ENCODE results near the gene KIRREL3. TPM values are rescaled to one million over a fixed set of nuclear protein-coding genes. Genes with fewer than 3 reads are reported as not detected.
A peak's percentile ranks its signal among the peaks of the same experiment; 100 is the strongest.

Gene KIRREL3
- total and polyA plus RNA-seq, 2 experiments from 2014 or later = 16.1 to 35.6 TPM

GRCh38 chr11:126585388-126585773, 415.2 kb downstream of the KIRREL3 start:
- no peak for DNase-seq
- H3K36me3 ChIP-seq (ENCODE audit: low read depth) = no peaks in the 10 kb centered on the region
- in situ Hi-C loops (cut with MboI) = no loop called here
- H3F3A ChIP-seq (ENCODE audit: insufficient read depth) = peaks cover 9% of the 10 kb centered on the region; the same call in 1 of the 2 replicates
- no peaks in the 10 kb centered on the region for H3K27me3 ChIP-seq (replicated peaks; ENCODE audit: insufficient read depth)
- H3K9ac ChIP-seq = peak overlapping the region; percentile 77
- 54 to 56% methylated on average over 20 of the region's 20 CpGs for whole genome bisulfite sequencing, 2 experiments (ENCODE audit: low coverage in 1 of 2, low lambda C conversion rate in 2 of 2, missing lambda C conversion rate in 2 of 2)
- TF ChIP-seq EZH2phosphoT487 (IDR thresholded peaks at IDR 0.05; ENCODE audit: insufficient read depth, low read depth) (no peak), EZH2 (IDR thresholded peaks at IDR 0.05; ENCODE audit: insufficient read depth, poor library complexity, severe bottlenecking) (no peak)
- H3K79me2 ChIP-seq (ENCODE audit: insufficient read depth) = no peaks in the 10 kb centered on the region
- no peaks in the 10 kb centered on the region for H3K9me2 ChIP-seq (ENCODE audit: insufficient read depth)
- H3K4me2 ChIP-seq (ENCODE audit: unreplicated experiment) = peak overlapping the region; percentile 68
- peak overlapping the region; percentile 59 for H3K4me3 ChIP-seq
- peak overlapping the region; percentile 74 for H3K27ac ChIP-seq
- no peaks in the 10 kb centered on the region for H3K9me3 ChIP-seq (ENCODE audit: low read depth)
- H3K4me1 ChIP-seq (ENCODE audit: insufficient read depth) = peaks cover 5% of the 10 kb centered on the region
- H2AFZ ChIP-seq = peak overlapping the region; percentile 84
- no peaks in the 10 kb centered on the region for H4K20me1 ChIP-seq (ENCODE audit: insufficient read depth)

GRCh38 chr11:126583594-126584427, 416.8 kb downstream of the KIRREL3 start:
- WGBS, 2 experiments (ENCODE audit: low coverage in 1 of 2, low lambda C conversion rate in 2 of 2, missing lambda C conversion rate in 2 of 2) = 92 to 93% methylated on average over 26 of the region's 26 CpGs
- no peak overlapping the region for H3K4me3 ChIP-seq

GRCh38 chr11:126583101-126583500, 417.5 kb downstream of the KIRREL3 start:
- H3K9me2 ChIP-seq (ENCODE audit: insufficient read depth) = no peaks in the 10 kb centered on the region
- H3K36me3 ChIP-seq (ENCODE audit: low read depth) = no peaks in the 10 kb centered on the region
- no peak overlapping the region for H2AFZ ChIP-seq
- H3K79me2 ChIP-seq (ENCODE audit: insufficient read depth) = no peaks in the 10 kb centered on the region
- H3K27ac ChIP-seq = no peak overlapping the region
- no peak for TF ChIP-seq EZH2 (IDR thresholded peaks at IDR 0.05; ENCODE audit: insufficient read depth, poor library complexity, severe bottlenecking)
- no peak for TF ChIP-seq EZH2phosphoT487 (IDR thresholded peaks at IDR 0.05; ENCODE audit: insufficient read depth, low read depth)
- H3K4me3 ChIP-seq = no peak overlapping the region
- in situ Hi-C loops (cut with MboI) = no loop called here
- H3K4me1 ChIP-seq (ENCODE audit: insufficient read depth) = peaks cover 5% of the 10 kb centered on the region
- peaks cover 12% of the 10 kb centered on the region; the same call in 1 of the 2 replicates for H3F3A ChIP-seq (ENCODE audit: insufficient read depth)
- DNase-seq = no peak
- H4K20me1 ChIP-seq (ENCODE audit: insufficient read depth) = no peaks in the 10 kb centered on the region
- no peaks in the 10 kb centered on the region for H3K9me3 ChIP-seq (ENCODE audit: low read depth)
- H3K4me2 ChIP-seq (ENCODE audit: unreplicated experiment) = no peak overlapping the region
- 90% methylated on average over 3 of the region's 3 CpGs for WGBS, 2 experiments (ENCODE audit: low coverage in 1 of 2, low lambda C conversion rate in 2 of 2, missing lambda C conversion rate in 2 of 2)
- no peak overlapping the region for H3K9ac ChIP-seq
- no peaks in the 10 kb centered on the region for H3K27me3 ChIP-seq (replicated peaks; ENCODE audit: insufficient read depth)

More at GRCh38 chr11:126583594-126584427, 416.8 kb downstream of the KIRREL3 start:
- Histone ChIP-seq H3K4me2 (ENCODE audit: unreplicated experiment) (no peak overlapping the region), H2AFZ (no peak overlapping the region), H3K9ac (no peak overlapping the region), H3K9me3 (ENCODE audit: low read depth) (no peaks in the 10 kb centered on the region), H3F3A (ENCODE audit: insufficient read depth) (peaks cover 9% of the 10 kb centered on the region; the same call in 1 of the 2 replicates), H3K27ac (no peak overlapping the region), H3K9me2 (ENCODE audit: insufficient read depth) (no peaks in the 10 kb centered on the region), H4K20me1 (ENCODE audit: insufficient read depth) (no peaks in the 10 kb centered on the region), H3K4me1 (ENCODE audit: insufficient read depth) (peaks cover 5% of the 10 kb centered on the region), H3K27me3 (replicated peaks; ENCODE audit: insufficient read depth) (no peaks in the 10 kb centered on the region), H3K79me2 (ENCODE audit: insufficient read depth) (no peaks in the 10 kb centered on the region), H3K36me3 (ENCODE audit: low read depth) (no peaks in the 10 kb centered on the region)
- in situ Hi-C loops (cut with MboI) = no loop called here
- no peak for TF ChIP-seq EZH2phosphoT487 (IDR thresholded peaks at IDR 0.05; ENCODE audit: insufficient read depth, low read depth)
- no peak for TF ChIP-seq EZH2 (IDR thresholded peaks at IDR 0.05; ENCODE audit: insufficient read depth, poor library complexity, severe bottlenecking)
- no peak for DNase-seq

GRCh38 chr11:126581871-126582648, 418.5 kb downstream of the KIRREL3 start:
- no peak for DNase-seq

More at GRCh38 chr11:126581871-126582648, 418.5 kb downstream of the KIRREL3 start:
- TF ChIP-seq EZH2 (IDR thresholded peaks at IDR 0.05; ENCODE audit: insufficient read depth, poor library complexity, severe bottlenecking) (no peak), EZH2phosphoT487 (IDR thresholded peaks at IDR 0.05; ENCODE audit: insufficient read depth, low read depth) (no peak)
- Histone ChIP-seq H3F3A (ENCODE audit: insufficient read depth) (peaks cover 10% of the 10 kb centered on the region; the same call in 1 of the 2 replicates), H3K4me2 (ENCODE audit: unreplicated experiment) (no peak overlapping the region), H3K27ac (no peak overlapping the region), H3K4me1 (ENCODE audit: insufficient read depth) (peaks cover 5% of the 10 kb centered on the region), H3K9me2 (ENCODE audit: insufficient read depth) (no peaks in the 10 kb centered on the region), H3K36me3 (ENCODE audit: low read depth) (no peaks in the 10 kb centered on the region), H2AFZ (no peak overlapping the region), H3K9me3 (ENCODE audit: low read depth) (no peaks in the 10 kb centered on the region), H3K4me3 (no peak overlapping the region), H4K20me1 (ENCODE audit: insufficient read depth) (no peaks in the 10 kb centered on the region), H3K79me2 (ENCODE audit: insufficient read depth) (no peaks in the 10 kb centered on the region), H3K9ac (no peak overlapping the region), H3K27me3 (replicated peaks; ENCODE audit: insufficient read depth) (no peaks in the 10 kb centered on the region)
- in situ Hi-C loops (cut with MboI) = no loop called here
- 66 to 69% methylated on average over 11 of the region's 11 CpGs for WGBS, 2 experiments (ENCODE audit: low coverage in 1 of 2, low lambda C conversion rate in 2 of 2, missing lambda C conversion rate in 2 of 2)
